ENCODE data around the gene TCHP.

TCHP gene

DNA sequence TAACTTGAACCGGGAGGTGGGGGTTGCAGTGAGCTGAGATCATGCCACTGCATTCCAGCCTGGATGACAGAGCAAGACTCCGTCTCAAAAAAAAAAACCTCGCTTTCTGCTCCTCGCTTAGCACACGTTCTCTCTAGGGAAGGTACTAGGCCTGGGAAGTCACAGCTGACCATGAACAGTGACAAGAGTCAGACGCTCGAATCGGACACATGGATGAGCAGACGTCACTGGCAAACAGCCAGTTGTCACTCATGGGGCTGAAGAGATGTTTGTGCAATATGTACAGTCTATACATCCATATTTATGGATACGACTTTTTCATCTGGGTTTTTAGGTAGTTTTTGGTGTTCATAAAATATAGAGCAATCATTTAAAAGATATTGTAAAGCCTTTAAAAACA is 19.4 kb downstream of the TCHP start:
- Histone ChIP-seq H3K4me2 (ENCODE audit: low read depth, low read length, poor library complexity, severe bottlenecking) (no peak overlapping the region), H3K79me2 (ENCODE audit: insufficient read depth, low read length) (no peaks in the 10 kb centered on the region), H3K9me3 (ENCODE audit: insufficient read depth, low read depth, low read length) (no peaks in the 10 kb centered on the region), H3K9ac (ENCODE audit: low read depth, low read length, poor library complexity, severe bottlenecking) (no peak overlapping the region), H3K27me3 (ENCODE audit: insufficient read depth, low read length, poor library complexity, severe bottlenecking) (no peaks in the 10 kb centered on the region), H3K4me3 (ENCODE audit: low read length, poor library complexity, severe bottlenecking) (no peak overlapping the region), H3F3A (ENCODE audit: low read depth) (no peaks in the 10 kb centered on the region), H4K20me1 (ENCODE audit: insufficient read depth, low read length, poor library complexity, severe bottlenecking) (no peaks in the 10 kb centered on the region), H3K36me3 (ENCODE audit: insufficient read depth, low read length) (peaks cover 39% of the 10 kb centered on the region; the same call in 1 of the 2 replicates), H3K4me1 (ENCODE audit: insufficient read depth, low read length, poor library complexity, severe bottlenecking) (no peaks in the 10 kb centered on the region), H3K9me2 (replicated peaks; ENCODE audit: low read depth, low read length) (no peaks in the 10 kb centered on the region), H2AFZ (ENCODE audit: low read length) (no peak overlapping the region)
- no peak for TF ChIP-seq EZH2phosphoT487 (IDR thresholded peaks at IDR 0.05; ENCODE audit: borderline replicate concordance)
- TF ChIP-seq, protein P1, sequence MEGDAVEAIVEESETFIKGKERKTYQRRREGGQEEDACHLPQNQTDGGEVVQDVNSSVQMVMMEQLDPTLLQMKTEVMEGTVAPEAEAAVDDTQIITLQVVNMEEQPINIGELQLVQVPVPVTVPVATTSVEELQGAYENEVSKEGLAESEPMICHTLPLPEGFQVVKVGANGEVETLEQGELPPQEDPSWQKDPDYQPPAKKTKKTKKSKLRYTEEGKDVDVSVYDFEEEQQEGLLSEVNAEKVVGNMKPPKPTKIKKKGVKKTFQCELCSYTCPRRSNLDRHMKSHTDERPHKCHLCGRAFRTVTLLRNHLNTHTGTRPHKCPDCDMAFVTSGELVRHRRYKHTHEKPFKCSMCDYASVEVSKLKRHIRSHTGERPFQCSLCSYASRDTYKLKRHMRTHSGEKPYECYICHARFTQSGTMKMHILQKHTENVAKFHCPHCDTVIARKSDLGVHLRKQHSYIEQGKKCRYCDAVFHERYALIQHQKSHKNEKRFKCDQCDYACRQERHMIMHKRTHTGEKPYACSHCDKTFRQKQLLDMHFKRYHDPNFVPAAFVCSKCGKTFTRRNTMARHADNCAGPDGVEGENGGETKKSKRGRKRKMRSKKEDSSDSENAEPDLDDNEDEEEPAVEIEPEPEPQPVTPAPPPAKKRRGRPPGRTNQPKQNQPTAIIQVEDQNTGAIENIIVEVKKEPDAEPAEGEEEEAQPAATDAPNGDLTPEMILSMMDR (conservative IDR thresholded peaks at IDR 0.05; ENCODE audit: low read length), result no peak

DNA sequence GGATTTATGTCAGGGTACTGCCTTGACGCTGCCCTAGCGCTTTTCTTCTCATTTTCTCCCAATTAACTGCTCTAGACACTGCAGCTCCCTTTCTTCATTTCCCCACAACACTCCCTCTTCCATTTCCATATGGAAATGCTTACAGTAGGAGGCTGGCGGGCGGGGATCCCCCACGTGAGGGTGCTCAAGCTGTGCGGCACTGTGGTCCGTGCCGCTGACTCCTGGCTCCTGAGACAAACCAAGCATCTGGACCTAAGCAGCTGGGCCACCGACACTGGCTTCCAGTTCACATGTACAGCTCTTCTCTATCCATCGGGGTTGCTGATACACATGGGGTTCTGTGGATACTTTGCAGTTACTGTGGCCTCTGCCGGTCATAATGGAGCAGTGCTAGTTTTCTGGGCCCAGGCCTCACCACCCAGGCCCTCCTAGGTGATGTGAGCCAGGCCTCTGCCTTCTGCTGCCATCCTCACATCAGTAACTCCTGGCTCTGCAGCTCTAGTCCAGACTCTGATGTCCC is 20.2 kb downstream of the TCHP start:
- H3K36me3 ChIP-seq (ENCODE audit: insufficient read depth, low read length), result peaks cover 30% of the 10 kb centered on the region; the same call in 1 of the 2 replicates
- TF ChIP-seq EZH2phosphoT487 (IDR thresholded peaks at IDR 0.05; ENCODE audit: borderline replicate concordance), result no peak
- TF ChIP-seq, protein P1 (conservative IDR thresholded peaks at IDR 0.05; ENCODE audit: low read length), result no peak

DNA sequence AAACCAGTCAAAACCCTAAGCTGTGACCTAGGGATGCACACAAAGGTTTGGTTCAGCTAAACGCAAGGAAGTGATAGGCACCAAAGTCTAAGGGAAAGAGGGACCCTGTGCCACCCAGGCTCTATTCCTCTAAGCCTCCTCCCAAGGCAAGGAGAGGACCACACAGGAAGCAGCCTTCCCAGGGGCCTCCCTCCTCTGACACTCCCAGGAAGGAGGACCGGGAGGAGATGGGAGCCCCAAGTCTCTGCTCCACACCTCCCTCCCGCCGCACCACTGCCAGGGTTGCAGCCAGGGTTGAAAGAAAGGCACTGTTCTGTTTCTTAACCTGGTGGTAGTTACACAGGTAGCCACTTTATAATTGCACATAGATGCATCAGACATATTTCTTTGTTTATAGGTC is 21.9 kb downstream of the TCHP start:
- Histone ChIP-seq H3F3A (ENCODE audit: low read depth) (no peaks in the 10 kb centered on the region), H3K79me2 (ENCODE audit: insufficient read depth, low read length) (no peaks in the 10 kb centered on the region), H2AFZ (ENCODE audit: low read length) (no peak overlapping the region), H3K4me1 (ENCODE audit: insufficient read depth, low read length, poor library complexity, severe bottlenecking) (no peaks in the 10 kb centered on the region), H3K9ac (ENCODE audit: low read depth, low read length, poor library complexity, severe bottlenecking) (no peak overlapping the region), H3K4me2 (ENCODE audit: low read depth, low read length, poor library complexity, severe bottlenecking) (no peak overlapping the region), H4K20me1 (ENCODE audit: insufficient read depth, low read length, poor library complexity, severe bottlenecking) (no peaks in the 10 kb centered on the region), H3K9me2 (replicated peaks; ENCODE audit: low read depth, low read length) (no peaks in the 10 kb centered on the region), H3K9me3 (ENCODE audit: insufficient read depth, low read depth, low read length) (no peaks in the 10 kb centered on the region), H3K36me3 (ENCODE audit: insufficient read depth, low read length) (peaks cover 15% of the 10 kb centered on the region; the same call in 1 of the 2 replicates), H3K27me3 (ENCODE audit: insufficient read depth, low read length, poor library complexity, severe bottlenecking) (no peaks in the 10 kb centered on the region), H3K4me3 (ENCODE audit: low read length, poor library complexity, severe bottlenecking) (no peak overlapping the region)
- TF ChIP-seq, protein P1 (conservative IDR thresholded peaks at IDR 0.05; ENCODE audit: low read length), result no peak
- no peak for TF ChIP-seq EZH2phosphoT487 (IDR thresholded peaks at IDR 0.05; ENCODE audit: borderline replicate concordance)

More for the DNA sequence above, 20.2 kb downstream of the TCHP start:
- no peaks in the 10 kb centered on the region for H3K27me3 ChIP-seq (ENCODE audit: insufficient read depth, low read length, poor library complexity, severe bottlenecking)
- H3F3A ChIP-seq (ENCODE audit: low read depth), result no peaks in the 10 kb centered on the region
- no peak overlapping the region for H2AFZ ChIP-seq (ENCODE audit: low read length)
- H4K20me1 ChIP-seq (ENCODE audit: insufficient read depth, low read length, poor library complexity, severe bottlenecking), result no peaks in the 10 kb centered on the region
- no peaks in the 10 kb centered on the region for H3K9me3 ChIP-seq (ENCODE audit: insufficient read depth, low read depth, low read length)
- H3K4me2 ChIP-seq (ENCODE audit: low read depth, low read length, poor library complexity, severe bottlenecking), result no peak overlapping the region
- no peak overlapping the region for H3K4me3 ChIP-seq (ENCODE audit: low read length, poor library complexity, severe bottlenecking)
- H3K4me1 ChIP-seq (ENCODE audit: insufficient read depth, low read length, poor library complexity, severe bottlenecking), result no peaks in the 10 kb centered on the region
- H3K9ac ChIP-seq (ENCODE audit: low read depth, low read length, poor library complexity, severe bottlenecking), result no peak overlapping the region
- no peaks in the 10 kb centered on the region for H3K9me2 ChIP-seq (replicated peaks; ENCODE audit: low read depth, low read length)
- no peaks in the 10 kb centered on the region for H3K79me2 ChIP-seq (ENCODE audit: insufficient read depth, low read length)
